HG02973 (cell line): ENCODE data around the gene CETN3.
A peak's percentile ranks its signal among the peaks of the same experiment; 100 is the strongest.

Experiments used
- ATAC-seq: cut with Tn5 transposase; IDR thresholded peaks from one replicate; pipeline ENCODE4 v1.9.1; 2021; ENCODE audit warnings: moderate library complexity; ENCODE audit not compliant: unreplicated experiment

Gene CETN3

GRCh38 chr5:90409318-90410177, at the start of gene CETN3:
TSS of gene CETN3 (minus strand) at chr5:90409756. CDS start at chr5:90409661, 95 bp downstream.
- peak; percentile 90 for ATAC-seq

GRCh38 chr5:90446961-90447360, 37.4 kb upstream of the CETN3 start:
- no peak for ATAC-seq

- no peak for ATAC-seq
These were observed 31.1 kb upstream of the CETN3 start for GRCh38 chr5:90440644-90441043.

- ATAC-seq: no peak
These were observed 28.5 kb upstream of the CETN3 start for GRCh38 chr5:90438100-90438499.

- ATAC-seq: no peak
These were observed 28.1 kb upstream of the CETN3 start for GRCh38 chr5:90437663-90438062.

GRCh38 chr5:90434116-90434714, 24.7 kb upstream of the CETN3 start:
- no peak for ATAC-seq

- peak; percentile 64 for ATAC-seq
These were observed 14.7 kb upstream of the CETN3 start for GRCh38 chr5:90424245-90424644.

- ATAC-seq: no peak
These were observed 11.6 kb upstream of the CETN3 start for GRCh38 chr5:90421136-90421535.

GRCh38 chr5:90418214-90418613, 8.7 kb upstream of the CETN3 start:
- ATAC-seq: no peak

GRCh38 chr5:90410178-90410762, 714 bp upstream of the CETN3 start:
- no peak for ATAC-seq

- ATAC-seq: no peak
These were observed 812 bp downstream of the CETN3 start for GRCh38 chr5:90408571-90409317.

GRCh38 chr5:90406466-90406865, 3.1 kb downstream of the CETN3 start:
- no peak for ATAC-seq

GRCh38 chr5:90402521-90403255, 6.9 kb downstream of the CETN3 start:
- no peak for ATAC-seq

- no peak for ATAC-seq
These were observed 10.3 kb downstream of the CETN3 start for GRCh38 chr5:90399251-90399650.

- no peak for ATAC-seq
These were observed 10.8 kb downstream of the CETN3 start for GRCh38 chr5:90398726-90399125.

GRCh38 chr5:90395005-90395404, 14.6 kb downstream of the CETN3 start:
- ATAC-seq: no peak

GRCh38 chr5:90390928-90391327, 18.6 kb downstream of the CETN3 start:
- no peak for ATAC-seq

- no peak for ATAC-seq
These were observed 19.2 kb downstream of the CETN3 start for GRCh38 chr5:90390326-90390725.

- ATAC-seq: no peak
These were observed 22.0 kb downstream of the CETN3 start for GRCh38 chr5:90387508-90387907.

GRCh38 chr5:90386099-90386710, 23.4 kb downstream of the CETN3 start:
- ATAC-seq: no peak
